Activated naive CD8-positive, alpha-beta T cell treated with anti-CD3 and anti-CD28 coated beads, Interleukin-2, amount 50 U/mL, for 24 hours (primary cell): ENCODE measurements around the gene RAD23A.

ENCODE experiments used
- ATAC-seq: fragments of 150-1000 bp; cut with Tn5 transposase; one replicate; pipeline ENCODE4 v1.10.0; 2021
- DNase-seq: peaks from one replicate; pipeline ENCODE4 v3.0.0; 2021
- H3K27ac Mint-ChIP-seq: one replicate; pipeline ENCODE4 v1.8.0; 2021; ENCODE audit warnings: mild to moderate bottlenecking, mixed read lengths
- H3K27me3 Mint-ChIP-seq: one replicate; pipeline ENCODE4 v1.8.0; 2021; ENCODE audit warnings: mixed read lengths
- H3K36me3 Mint-ChIP-seq: one replicate; pipeline ENCODE4 v1.8.0; 2021; ENCODE audit warnings: low read depth, mixed read lengths
- H3K4me1 Mint-ChIP-seq: one replicate; pipeline ENCODE4 v1.8.0; 2021; ENCODE audit warnings: mixed read lengths
- H3K4me3 Mint-ChIP-seq: one replicate; pipeline ENCODE4 v1.8.0; 2021; ENCODE audit warnings: mild to moderate bottlenecking, moderate library complexity, mixed read lengths
- H3K9me3 Mint-ChIP-seq: one replicate; pipeline ENCODE4 v1.8.0; 2021; ENCODE audit warnings: mixed read lengths

RAD23A gene

GRCh38 chr19:12995596-12996405, 50.1 kb downstream of the RAD23A start:
- peak; percentile 10 for ATAC-seq
- H3K27me3 Mint-ChIP-seq = peaks cover 13% of the 10 kb centered on the region
- no peaks in the 10 kb centered on the region for H3K36me3 Mint-ChIP-seq
- H3K4me1 Mint-ChIP-seq = peaks cover 11% of the 10 kb centered on the region
- peak overlapping the region; percentile 58 for H3K27ac Mint-ChIP-seq
- no peak for DNase-seq
- H3K9me3 Mint-ChIP-seq = no peaks in the 10 kb centered on the region
- H3K4me3 Mint-ChIP-seq = peak overlapping the region; percentile 75

- ATAC-seq (no peak), DNase-seq (no peak)
- peak overlapping the region; percentile 33 for H3K27ac Mint-ChIP-seq
- H3K4me1 Mint-ChIP-seq = peaks cover 11% of the 10 kb centered on the region
- H3K4me3 Mint-ChIP-seq = peak overlapping the region; percentile 67
- H3K36me3 Mint-ChIP-seq = no peaks in the 10 kb centered on the region
- peaks cover 10% of the 10 kb centered on the region for H3K27me3 Mint-ChIP-seq
- no peaks in the 10 kb centered on the region for H3K9me3 Mint-ChIP-seq
These were observed 50.9 kb downstream of the RAD23A start for GRCh38 chr19:12996406-12997094.

- no peaks in the 10 kb centered on the region for H3K9me3 Mint-ChIP-seq
- no peak for ATAC-seq
- no peaks in the 10 kb centered on the region for H3K36me3 Mint-ChIP-seq
- peak overlapping the region; percentile 67 for H3K4me3 Mint-ChIP-seq
- H3K4me1 Mint-ChIP-seq = peaks cover 11% of the 10 kb centered on the region
- H3K27me3 Mint-ChIP-seq = peaks cover 10% of the 10 kb centered on the region
- no peak for DNase-seq
- H3K27ac Mint-ChIP-seq = peak overlapping the region; percentile 33
These were observed 51.7 kb downstream of the RAD23A start for GRCh38 chr19:12997179-12997966.

GRCh38 chr19:12997967-12998940, 52.6 kb downstream of the RAD23A start:
- Mint-ChIP-seq H3K4me3 (no peak overlapping the region), H3K27me3 (peaks cover 10% of the 10 kb centered on the region), H3K9me3 (no peaks in the 10 kb centered on the region), H3K4me1 (peaks cover 11% of the 10 kb centered on the region), H3K27ac (no peak overlapping the region), H3K36me3 (no peaks in the 10 kb centered on the region)
- DNase-seq (no peak), ATAC-seq (no peak)

- DNase-seq = no peak
- Mint-ChIP-seq H3K4me3 (no peak overlapping the region), H3K9me3 (no peaks in the 10 kb centered on the region), H3K27ac (no peak overlapping the region), H3K36me3 (no peaks in the 10 kb centered on the region), H3K27me3 (peaks cover 3% of the 10 kb centered on the region), H3K4me1 (peaks cover 4% of the 10 kb centered on the region)
- no peak for ATAC-seq
These were observed 55.5 kb downstream of the RAD23A start for GRCh38 chr19:13001166-13001501.

- no peaks in the 10 kb centered on the region for H3K9me3 Mint-ChIP-seq
- DNase-seq (no peak), ATAC-seq (no peak)
- peaks cover 4% of the 10 kb centered on the region for H3K4me1 Mint-ChIP-seq
- no peaks in the 10 kb centered on the region for H3K36me3 Mint-ChIP-seq
- H3K27me3 Mint-ChIP-seq = peaks cover 3% of the 10 kb centered on the region
- H3K27ac Mint-ChIP-seq = no peak overlapping the region
- no peak overlapping the region for H3K4me3 Mint-ChIP-seq
These were observed 56.0 kb downstream of the RAD23A start for GRCh38 chr19:13001502-13002165.

- Mint-ChIP-seq H3K27ac (no peak overlapping the region), H3K4me3 (no peak overlapping the region), H3K4me1 (no peaks in the 10 kb centered on the region), H3K27me3 (no peaks in the 10 kb centered on the region), H3K9me3 (no peaks in the 10 kb centered on the region), H3K36me3 (no peaks in the 10 kb centered on the region)
- DNase-seq = no peak
- ATAC-seq = no peak
These were observed 56.7 kb downstream of the RAD23A start for GRCh38 chr19:13002166-13002898.

- no peak overlapping the region for H3K4me3 Mint-ChIP-seq
- no peak for ATAC-seq
- H3K27ac Mint-ChIP-seq = no peak overlapping the region
- no peak for DNase-seq
- no peaks in the 10 kb centered on the region for H3K4me1 Mint-ChIP-seq
- H3K9me3 Mint-ChIP-seq = no peaks in the 10 kb centered on the region
- no peaks in the 10 kb centered on the region for H3K36me3 Mint-ChIP-seq
- peaks cover 3% of the 10 kb centered on the region for H3K27me3 Mint-ChIP-seq
These were observed 57.4 kb downstream of the RAD23A start for GRCh38 chr19:13003081-13003480.
